ENCODE measurements around the gene BCAP29.

The BCAP29 gene

DNA sequence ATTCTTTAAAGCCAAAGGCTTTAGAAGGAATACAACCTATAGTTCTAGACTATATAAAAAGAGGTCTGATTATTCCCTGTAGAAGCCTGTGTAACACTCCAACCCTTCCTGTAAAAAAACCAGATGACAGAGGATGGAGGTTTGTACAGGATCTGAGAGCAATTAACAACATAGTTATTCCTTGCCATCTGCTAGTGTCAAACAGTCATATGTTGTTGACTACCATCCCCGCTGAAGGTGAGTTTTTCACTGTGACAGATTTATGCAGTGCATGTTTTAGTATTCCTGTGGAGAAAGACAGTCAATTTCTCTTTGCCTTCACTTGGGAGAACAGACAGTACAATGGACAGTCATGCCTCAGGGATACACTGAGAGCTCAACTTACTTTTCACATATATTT lies 61.6 kb downstream of the BCAP29 start:
- no peak for DNase-seq (ENCODE audit: extremely low read depth, insufficient read length)
- TF ChIP-seq CTCF (IDR thresholded peaks at IDR 0.05; ENCODE audit: insufficient read depth, low read length, poor library complexity, severe bottlenecking) = no peak
- H3K4me3 ChIP-seq (replicated peaks; ENCODE audit: low read depth, low read length) = no peak overlapping the region
- no peaks in the 10 kb centered on the region for H3K27me3 ChIP-seq (replicated peaks; ENCODE audit: control insufficient read depth, insufficient read depth, low read length)
- no peaks in the 10 kb centered on the region for H3K36me3 ChIP-seq (ENCODE audit: control insufficient read depth, insufficient read depth, low read length)

- no peak for DNase-seq (ENCODE audit: extremely low read depth, insufficient read length)
- Histone ChIP-seq H3K36me3 (ENCODE audit: control insufficient read depth, insufficient read depth, low read length) (no peaks in the 10 kb centered on the region), H3K27me3 (replicated peaks; ENCODE audit: control insufficient read depth, insufficient read depth, low read length) (no peaks in the 10 kb centered on the region), H3K4me3 (replicated peaks; ENCODE audit: low read depth, low read length) (no peak overlapping the region)
- TF ChIP-seq CTCF (IDR thresholded peaks at IDR 0.05; ENCODE audit: insufficient read depth, low read length, poor library complexity, severe bottlenecking) = no peak
Observed at GRCh38 chr7:107642501-107642900, 62.5 kb downstream of the BCAP29 start.

DNA sequence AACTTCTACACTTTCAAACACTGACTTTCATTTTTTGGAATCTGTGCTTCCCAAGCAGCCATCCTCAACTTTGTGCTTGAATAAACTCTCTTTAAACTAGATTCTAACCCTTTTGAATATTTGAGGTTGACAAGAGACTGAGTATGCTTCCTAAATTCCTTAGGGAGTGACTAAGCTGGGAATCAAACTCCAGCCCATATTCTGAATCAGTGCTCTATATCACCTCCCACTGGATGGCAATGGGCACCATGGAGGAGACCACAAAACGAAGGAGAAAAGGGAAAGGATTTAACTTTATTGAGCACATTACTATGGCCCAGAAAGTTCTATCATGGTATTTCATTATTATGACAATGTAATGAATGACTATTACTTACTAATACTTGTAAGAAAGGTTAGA lies 63.4 kb downstream of the BCAP29 start:
- DNase-seq (ENCODE audit: extremely low read depth, insufficient read length) = no peak
- no peaks in the 10 kb centered on the region for H3K27me3 ChIP-seq (replicated peaks; ENCODE audit: control insufficient read depth, insufficient read depth, low read length)
- TF ChIP-seq CTCF (IDR thresholded peaks at IDR 0.05; ENCODE audit: insufficient read depth, low read length, poor library complexity, severe bottlenecking) = no peak
- no peaks in the 10 kb centered on the region for H3K36me3 ChIP-seq (ENCODE audit: control insufficient read depth, insufficient read depth, low read length)
- no peak overlapping the region for H3K4me3 ChIP-seq (replicated peaks; ENCODE audit: low read depth, low read length)

DNA sequence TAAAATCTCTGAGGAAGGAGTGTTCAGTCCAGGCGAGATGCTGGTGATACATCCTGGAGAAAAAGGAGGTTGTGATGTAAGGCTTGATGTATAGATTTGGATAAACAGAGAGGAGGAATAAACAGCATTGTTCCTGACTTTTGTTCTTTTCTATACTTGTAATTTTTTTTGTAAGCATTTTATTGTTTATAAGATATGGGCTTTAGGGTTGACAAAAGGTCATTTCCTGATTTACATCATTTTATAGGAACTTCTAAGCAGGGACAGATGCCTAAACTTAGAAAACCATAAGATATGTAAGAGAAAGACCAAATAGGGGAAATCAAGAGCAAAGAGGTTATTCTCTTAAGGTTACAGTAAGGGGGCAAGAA lies 63.9 kb downstream of the BCAP29 start:
- Histone ChIP-seq H3K27me3 (replicated peaks; ENCODE audit: control insufficient read depth, insufficient read depth, low read length) (no peaks in the 10 kb centered on the region), H3K36me3 (ENCODE audit: control insufficient read depth, insufficient read depth, low read length) (no peaks in the 10 kb centered on the region), H3K4me3 (replicated peaks; ENCODE audit: low read depth, low read length) (no peak overlapping the region)
- no peak for TF ChIP-seq CTCF (IDR thresholded peaks at IDR 0.05; ENCODE audit: insufficient read depth, low read length, poor library complexity, severe bottlenecking)
- no peak for DNase-seq (ENCODE audit: extremely low read depth, insufficient read length)

DNA sequence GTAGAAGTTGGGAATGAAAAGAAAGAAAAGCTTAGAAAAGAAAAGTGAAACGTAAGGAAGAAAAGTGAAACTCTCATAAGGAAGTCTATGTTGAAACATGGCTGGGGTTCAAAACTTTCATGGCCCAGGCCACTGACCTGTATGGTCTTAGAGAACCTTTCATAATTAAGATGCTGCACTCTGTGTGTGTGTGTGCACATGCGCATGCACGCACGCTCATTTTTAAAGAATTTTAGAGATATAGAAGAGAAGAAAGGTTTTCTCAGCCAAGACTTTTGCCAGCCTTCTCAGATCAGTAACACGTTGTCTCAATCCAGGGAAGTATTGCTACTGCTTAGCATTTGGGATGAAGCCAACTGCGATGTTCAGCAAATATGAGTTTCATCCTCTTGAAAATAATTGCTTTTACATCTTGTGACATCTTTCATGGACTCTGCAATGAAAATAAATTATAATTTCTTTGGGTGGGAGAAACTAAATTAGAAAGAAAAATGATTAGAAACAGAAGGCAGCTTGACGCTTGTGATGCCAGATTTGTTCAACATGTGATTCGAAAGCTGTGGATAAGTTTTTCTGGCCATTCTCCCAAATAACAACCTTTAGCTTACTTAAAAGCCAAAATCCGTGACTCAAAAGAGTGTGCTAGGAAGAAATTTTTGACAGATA lies 64.4 kb downstream of the BCAP29 start:
- H3K4me3 ChIP-seq (replicated peaks; ENCODE audit: low read depth, low read length) = no peak overlapping the region
- no peak for TF ChIP-seq CTCF (IDR thresholded peaks at IDR 0.05; ENCODE audit: insufficient read depth, low read length, poor library complexity, severe bottlenecking)
- no peaks in the 10 kb centered on the region for H3K36me3 ChIP-seq (ENCODE audit: control insufficient read depth, insufficient read depth, low read length)
- H3K27me3 ChIP-seq (replicated peaks; ENCODE audit: control insufficient read depth, insufficient read depth, low read length) = no peaks in the 10 kb centered on the region
- no peak for DNase-seq (ENCODE audit: extremely low read depth, insufficient read length)

GRCh38 chr7:107652642-107653041 lies 72.6 kb downstream of the BCAP29 start:
- TF ChIP-seq CTCF (IDR thresholded peaks at IDR 0.05; ENCODE audit: insufficient read depth, low read length, poor library complexity, severe bottlenecking) = no peak
- no peak for DNase-seq (ENCODE audit: extremely low read depth, insufficient read length)
- no peaks in the 10 kb centered on the region for H3K27me3 ChIP-seq (replicated peaks; ENCODE audit: control insufficient read depth, insufficient read depth, low read length)
- no peak overlapping the region for H3K4me3 ChIP-seq (replicated peaks; ENCODE audit: low read depth, low read length)
- H3K36me3 ChIP-seq (ENCODE audit: control insufficient read depth, insufficient read depth, low read length) = no peaks in the 10 kb centered on the region

Data from GM06990 (cell line).